ENCODE data around the gene ATP6V0B. TPM values are rescaled to one million over a fixed set of nuclear protein-coding genes. Genes with fewer than 3 reads are reported as not detected.

Gene ATP6V0B
- total and polyA plus RNA-seq, 11 donors = 71.4 to 235 (median 93.2) TPM

GRCh38 chr1:43962324-43962723 lies 12.4 kb upstream of the ATP6V0B start:
- Histone ChIP-seq H3K36me3 (peaks cover 0 to 94% (median 83%) of the 10 kb centered on the region in 9 donors), H3K4me3 (no peak overlapping the region), H3K27ac (no peak overlapping the region), H3K4me1 (peaks cover 0 to 14% (median 0%) of the 10 kb centered on the region in 12 donors), H3K27me3 (no peaks in the 10 kb centered on the region), H3K9me3 (no peaks in the 10 kb centered on the region)
- no peak for TF ChIP-seq POLR2A (IDR thresholded peaks at IDR 0.05)
- no peak for TF ChIP-seq CTCF (IDR thresholded peaks at IDR 0.05)
- DNase-seq (no peak), ATAC-seq (no peak)
- intact Hi-C loops (cut with DNase I) = no loop called here
- 66 to 82% (median 76%) methylated on average over 2 of the region's 2 CpGs for WGBS, 4 donors

GRCh38 chr1:43963006-43963405 lies 11.8 kb upstream of the ATP6V0B start:
- WGBS, 4 donors = 90 to 100% (median 94%) methylated on average over 3 of the region's 3 CpGs
- intact Hi-C loops (cut with DNase I) = no loop called here
- H3K4me1 ChIP-seq = peaks cover 0 to 14% (median 0%) of the 10 kb centered on the region in 12 donors
- TF ChIP-seq CTCF (IDR thresholded peaks at IDR 0.05) (no peak), POLR2A (IDR thresholded peaks at IDR 0.05) (no peak)
- ATAC-seq (no peak), DNase-seq (no peak)
- peaks cover 0 to 93% (median 76%) of the 10 kb centered on the region in 9 donors for H3K36me3 ChIP-seq
- H3K27ac ChIP-seq = no peak overlapping the region
- H3K4me3 ChIP-seq = no peak overlapping the region
- H3K27me3 ChIP-seq = no peaks in the 10 kb centered on the region
- H3K9me3 ChIP-seq = no peaks in the 10 kb centered on the region

- no peak for ATAC-seq
- no peak for TF ChIP-seq POLR2A (IDR thresholded peaks at IDR 0.05)
- no peak for TF ChIP-seq CTCF (IDR thresholded peaks at IDR 0.05)
- DNase-seq = no peak
- Histone ChIP-seq H3K4me3 (no peak overlapping the region), H3K27ac (no peak overlapping the region), H3K36me3 (peaks cover 0 to 85% (median 68%) of the 10 kb centered on the region in 9 donors), H3K27me3 (no peaks in the 10 kb centered on the region), H3K4me1 (peaks cover 0 to 14% (median 0%) of the 10 kb centered on the region in 12 donors), H3K9me3 (no peaks in the 10 kb centered on the region)
- WGBS, 4 donors = 74 to 89% (median 85%) methylated on average over 5 of the region's 5 CpGs
- intact Hi-C loops (cut with DNase I) = no loop called here
These were observed 10.9 kb upstream of the ATP6V0B start for GRCh38 chr1:43963890-43964289.

GRCh38 chr1:43965316-43965715 lies 9.4 kb upstream of the ATP6V0B start:
- Histone ChIP-seq H3K9me3 (no peaks in the 10 kb centered on the region), H3K27ac (no peak overlapping the region), H3K4me3 (no peak overlapping the region), H3K36me3 (peaks cover 0 to 71% (median 53%) of the 10 kb centered on the region in 9 donors), H3K27me3 (no peaks in the 10 kb centered on the region), H3K4me1 (peaks cover 0 to 21% (median 2%) of the 10 kb centered on the region in 12 donors)
- ATAC-seq (no peak), DNase-seq (no peak)
- TF ChIP-seq CTCF (IDR thresholded peaks at IDR 0.05) = no peak
- WGBS, 4 donors = 88 to 94% (median 91%) methylated on average over 3 of the region's 3 CpGs
- intact Hi-C loops (cut with DNase I) = no loop called here

All from heart left ventricle (tissue), 16 donors.